ENCODE results near the gene FAM236B.
"Not testable (repeated sequence)": the region's sequence is repeated elsewhere in the genome, so short reads cannot be mapped to it uniquely, and the experiment has no call there.

The FAM236B gene

DNA sequence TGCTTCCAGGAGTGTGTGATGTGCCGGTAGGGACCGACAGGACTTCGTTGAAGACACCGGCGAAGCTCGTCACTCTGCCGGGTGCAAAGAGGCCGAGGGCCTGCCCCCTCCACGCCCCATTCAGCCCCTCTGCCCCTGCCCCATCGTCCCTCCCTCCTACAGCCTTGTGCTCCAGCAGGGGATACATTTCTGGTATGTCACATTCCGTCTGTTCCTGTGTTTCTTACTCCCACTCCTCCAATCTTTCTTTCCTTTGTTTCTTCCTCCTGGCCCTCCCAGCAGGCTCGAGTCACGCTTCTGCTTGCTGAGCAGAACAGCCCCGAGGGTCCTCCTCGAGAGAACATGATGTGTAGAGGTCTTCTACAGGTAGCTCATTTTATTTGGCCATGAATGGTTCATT, at the start of gene FAM236B:
FAM236B (minus strand) TSS at position 101 of the 400 bp plus-strand sequence; CDS start at position 1, 100 bp downstream.
- DNase-seq (ENCODE audit: low read depth) = not testable (repeated sequence)

GRCh38 chrX:72830701-72831100, 48.2 kb upstream of the FAM236B start:
- DNase-seq (ENCODE audit: low read depth) = not testable (repeated sequence)

- DNase-seq (ENCODE audit: low read depth) = not testable (repeated sequence)
Measured at GRCh38 chrX:72808110-72808509, 25.6 kb upstream of the FAM236B start, which contains the start of gene FAM236D. TSS of gene FAM236D (minus strand) at chrX:72808210. CDS start at chrX:72808110, 100 bp downstream.

- DNase-seq (ENCODE audit: low read depth) = not testable (repeated sequence)
Measured at GRCh38 chrX:72790390-72790789, 7.9 kb upstream of the FAM236B start.

DNA sequence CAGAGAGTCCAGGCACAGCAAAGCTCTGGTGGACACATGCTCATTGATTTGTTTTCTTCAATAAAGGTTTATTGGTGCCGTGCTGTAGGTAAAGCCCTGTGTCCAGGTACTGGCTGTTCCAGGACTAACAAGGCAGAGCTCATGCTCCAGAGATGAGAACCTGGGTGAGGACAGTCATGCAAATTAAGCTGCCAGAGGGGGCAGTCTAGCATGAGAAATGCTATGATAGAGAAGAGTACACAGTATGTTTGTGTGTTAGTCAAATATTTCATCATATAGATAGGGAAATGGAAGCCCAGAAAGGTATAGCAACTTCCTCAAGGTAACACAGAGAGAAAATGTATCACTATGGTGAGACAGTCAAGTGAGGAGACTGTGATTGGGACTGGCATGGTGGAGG, 5.7 kb upstream of the FAM236B start:
- not testable (repeated sequence) for DNase-seq (ENCODE audit: low read depth)

- not testable (repeated sequence) for DNase-seq (ENCODE audit: low read depth)
Measured at GRCh38 chrX:72783964-72784363, 1.5 kb upstream of the FAM236B start.

GRCh38 chrX:72783365-72783936, 991 bp upstream of the FAM236B start:
- not testable (repeated sequence) for DNase-seq (ENCODE audit: low read depth)

DNA sequence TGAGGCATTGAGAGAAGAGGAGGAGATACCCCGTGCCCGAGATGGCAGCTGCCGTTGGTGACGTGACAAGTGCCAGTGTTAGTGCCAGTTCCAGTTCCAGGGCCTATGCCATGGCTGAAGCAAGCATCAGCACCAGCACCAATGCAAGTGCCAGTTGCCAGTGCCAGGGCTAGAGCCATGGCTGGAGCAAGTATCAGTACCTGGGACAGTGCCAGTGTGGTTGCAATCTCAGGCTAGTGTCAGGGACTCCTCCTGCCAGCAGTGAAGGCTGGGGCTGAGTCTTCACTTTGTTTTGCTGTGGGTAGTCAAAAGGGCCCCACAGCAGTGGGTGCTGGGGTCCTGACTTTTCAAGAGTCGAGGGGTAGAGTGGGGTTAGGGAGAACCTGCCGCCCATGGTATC, 4.3 kb downstream of the FAM236B start:
- DNase-seq (ENCODE audit: low read depth) = not testable (repeated sequence)

DNA sequence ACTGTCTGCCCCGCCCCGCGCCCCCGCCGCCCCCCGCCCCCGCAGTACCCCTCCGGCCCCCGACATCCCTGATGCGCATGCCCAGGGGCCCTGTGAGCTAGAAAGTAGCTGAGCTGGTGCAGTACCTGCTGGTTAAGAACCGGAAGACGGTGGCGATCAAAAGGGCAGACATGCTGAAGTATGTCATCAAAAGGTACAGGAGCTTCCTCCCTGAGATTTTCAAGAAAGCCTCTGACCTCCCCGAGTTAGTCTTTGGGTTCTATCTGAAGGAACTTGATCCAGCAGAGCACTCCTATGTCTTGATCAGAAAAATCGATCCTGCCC, 5.0 kb downstream of the FAM236B start:
- not testable (repeated sequence) for DNase-seq (ENCODE audit: low read depth)

DNA sequence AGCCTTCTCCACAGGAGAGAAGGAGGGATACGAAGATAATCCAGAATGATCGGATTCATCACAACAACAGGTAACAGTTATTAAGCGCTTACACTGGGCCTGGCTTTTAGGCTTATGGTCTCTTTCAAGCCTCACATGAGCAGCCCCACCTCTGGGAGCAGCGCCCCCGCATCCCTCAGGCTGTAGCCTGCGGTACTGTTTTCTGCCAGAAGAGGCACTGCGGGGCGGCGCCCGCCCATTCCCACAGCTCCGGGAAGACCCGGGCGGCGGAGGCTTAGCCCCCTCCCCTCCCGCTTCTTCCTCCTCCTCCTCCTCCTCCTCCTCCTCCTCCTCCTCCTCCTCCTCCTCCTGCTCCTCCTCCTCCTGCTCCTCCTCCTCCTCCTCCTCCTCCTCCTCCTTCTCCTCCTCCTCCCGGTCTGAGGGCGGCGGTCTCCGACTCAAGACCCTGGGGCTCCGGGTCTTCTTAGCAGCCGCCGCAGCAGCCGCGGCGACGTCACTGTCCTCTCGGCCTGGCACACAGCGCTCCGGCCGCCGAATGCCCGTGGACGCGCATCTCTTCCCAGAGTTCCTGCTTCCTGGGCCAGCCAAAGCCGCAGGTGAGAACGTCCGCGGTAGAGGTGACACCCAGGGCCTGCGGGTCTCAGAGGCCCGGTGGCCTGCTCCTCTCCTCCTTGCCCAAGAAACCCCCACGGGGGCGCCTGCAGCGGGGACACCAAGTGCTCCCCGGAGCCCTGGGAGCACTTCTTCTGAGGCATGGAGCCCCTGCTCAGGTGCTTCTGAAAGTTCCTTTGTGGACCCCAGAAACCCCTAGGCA, 5.6 kb downstream of the FAM236B start, which contains the start of gene DMRTC1B:
DMRTC1B (plus strand) TSS at position 238 of the 814 bp plus-strand sequence. CDS start 68,246 bp downstream, outside the sequence.
- not testable (repeated sequence) for DNase-seq (ENCODE audit: low read depth)

GRCh38 chrX:72760454-72760853, 22.0 kb downstream of the FAM236B start:
- not testable (repeated sequence) for DNase-seq (ENCODE audit: low read depth)

GRCh38 chrX:72748545-72748944, 33.9 kb downstream of the FAM236B start:
- DNase-seq (ENCODE audit: low read depth) = not testable (repeated sequence)

GRCh38 chrX:72745546-72745945, 36.9 kb downstream of the FAM236B start:
- DNase-seq (ENCODE audit: low read depth) = not testable (repeated sequence)

GRCh38 chrX:72735561-72735960, 46.9 kb downstream of the FAM236B start:
- DNase-seq (ENCODE audit: low read depth) = no peak

GRCh38 chrX:72733636-72734035, 48.8 kb downstream of the FAM236B start:
- DNase-seq (ENCODE audit: low read depth) = not testable (repeated sequence)
